Erythroblast (primary cell): ENCODE measurements around the gene AUTS2.

Experiments used
- GATA1 ChIP-seq: IDR thresholded peaks from 2 replicates; pipeline ENCODE4 v1.6.1; 2011; ENCODE audit warnings: low read depth, mild to moderate bottlenecking, control low read depth, low read length, moderate library complexity
- POLR2A ChIP-seq: IDR thresholded peaks from 2 replicates; pipeline ENCODE4 v1.6.1; 2011; ENCODE audit warnings: mild to moderate bottlenecking, low read length

GRCh38 chr7:70063371-70063770, 465.1 kb downstream of the AUTS2 start:
- TF ChIP-seq POLR2A, result no peak
- no peak for TF ChIP-seq GATA1
